ENCODE measurements around the gene LRRC75B.

DNA sequence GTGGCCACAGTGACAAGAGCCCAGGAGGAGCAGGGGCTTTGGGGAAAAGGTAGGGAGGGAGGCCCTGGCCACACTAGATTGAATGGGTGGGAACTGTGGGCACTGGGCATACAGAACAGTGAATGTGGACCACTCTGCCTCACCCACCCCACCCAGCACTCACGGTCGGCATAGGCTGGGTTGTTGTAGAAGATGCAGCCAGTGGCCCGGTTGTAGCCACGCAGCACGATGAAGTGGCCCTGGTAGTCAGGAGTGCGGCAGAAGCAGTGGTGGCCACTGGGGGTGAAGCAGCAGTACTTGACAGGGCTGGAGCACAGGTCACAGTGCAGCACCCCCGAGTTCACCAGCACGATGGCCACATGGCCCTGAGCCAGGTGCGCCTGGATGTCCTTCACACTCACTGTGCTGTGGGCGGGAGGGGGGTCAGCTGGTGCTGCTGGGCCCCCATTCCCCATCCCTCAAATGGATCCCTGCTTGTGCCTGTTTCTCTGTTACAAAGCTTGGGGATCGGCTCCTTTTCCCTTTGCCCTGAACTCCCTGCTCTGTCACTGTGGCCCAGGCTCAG lies 49.1 kb downstream of the LRRC75B start:
- TF ChIP-seq BRCA1 (IDR thresholded peaks at IDR 0.05) (no peak), BRCA1 (CRISPR knock-in tag; IDR thresholded peaks at IDR 0.05) (no peak)
- TF ChIP-seq, protein P1, sequence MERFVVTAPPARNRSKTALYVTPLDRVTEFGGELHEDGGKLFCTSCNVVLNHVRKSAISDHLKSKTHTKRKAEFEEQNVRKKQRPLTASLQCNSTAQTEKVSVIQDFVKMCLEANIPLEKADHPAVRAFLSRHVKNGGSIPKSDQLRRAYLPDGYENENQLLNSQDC (CRISPR knock-in tag; IDR thresholded peaks at IDR 0.05): no peak
- TF ChIP-seq, protein P2, sequence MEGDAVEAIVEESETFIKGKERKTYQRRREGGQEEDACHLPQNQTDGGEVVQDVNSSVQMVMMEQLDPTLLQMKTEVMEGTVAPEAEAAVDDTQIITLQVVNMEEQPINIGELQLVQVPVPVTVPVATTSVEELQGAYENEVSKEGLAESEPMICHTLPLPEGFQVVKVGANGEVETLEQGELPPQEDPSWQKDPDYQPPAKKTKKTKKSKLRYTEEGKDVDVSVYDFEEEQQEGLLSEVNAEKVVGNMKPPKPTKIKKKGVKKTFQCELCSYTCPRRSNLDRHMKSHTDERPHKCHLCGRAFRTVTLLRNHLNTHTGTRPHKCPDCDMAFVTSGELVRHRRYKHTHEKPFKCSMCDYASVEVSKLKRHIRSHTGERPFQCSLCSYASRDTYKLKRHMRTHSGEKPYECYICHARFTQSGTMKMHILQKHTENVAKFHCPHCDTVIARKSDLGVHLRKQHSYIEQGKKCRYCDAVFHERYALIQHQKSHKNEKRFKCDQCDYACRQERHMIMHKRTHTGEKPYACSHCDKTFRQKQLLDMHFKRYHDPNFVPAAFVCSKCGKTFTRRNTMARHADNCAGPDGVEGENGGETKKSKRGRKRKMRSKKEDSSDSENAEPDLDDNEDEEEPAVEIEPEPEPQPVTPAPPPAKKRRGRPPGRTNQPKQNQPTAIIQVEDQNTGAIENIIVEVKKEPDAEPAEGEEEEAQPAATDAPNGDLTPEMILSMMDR (IDR thresholded peaks at IDR 0.05 in 2 of 3, conservative IDR thresholded peaks at IDR 0.05 in 1 of 3; ENCODE audit: insufficient read depth in 2 of 3, low read depth in 1 of 3, low read length in 3 of 3): no peak
